ENCODE measurements around the gene ITGB1BP1.

DNA sequence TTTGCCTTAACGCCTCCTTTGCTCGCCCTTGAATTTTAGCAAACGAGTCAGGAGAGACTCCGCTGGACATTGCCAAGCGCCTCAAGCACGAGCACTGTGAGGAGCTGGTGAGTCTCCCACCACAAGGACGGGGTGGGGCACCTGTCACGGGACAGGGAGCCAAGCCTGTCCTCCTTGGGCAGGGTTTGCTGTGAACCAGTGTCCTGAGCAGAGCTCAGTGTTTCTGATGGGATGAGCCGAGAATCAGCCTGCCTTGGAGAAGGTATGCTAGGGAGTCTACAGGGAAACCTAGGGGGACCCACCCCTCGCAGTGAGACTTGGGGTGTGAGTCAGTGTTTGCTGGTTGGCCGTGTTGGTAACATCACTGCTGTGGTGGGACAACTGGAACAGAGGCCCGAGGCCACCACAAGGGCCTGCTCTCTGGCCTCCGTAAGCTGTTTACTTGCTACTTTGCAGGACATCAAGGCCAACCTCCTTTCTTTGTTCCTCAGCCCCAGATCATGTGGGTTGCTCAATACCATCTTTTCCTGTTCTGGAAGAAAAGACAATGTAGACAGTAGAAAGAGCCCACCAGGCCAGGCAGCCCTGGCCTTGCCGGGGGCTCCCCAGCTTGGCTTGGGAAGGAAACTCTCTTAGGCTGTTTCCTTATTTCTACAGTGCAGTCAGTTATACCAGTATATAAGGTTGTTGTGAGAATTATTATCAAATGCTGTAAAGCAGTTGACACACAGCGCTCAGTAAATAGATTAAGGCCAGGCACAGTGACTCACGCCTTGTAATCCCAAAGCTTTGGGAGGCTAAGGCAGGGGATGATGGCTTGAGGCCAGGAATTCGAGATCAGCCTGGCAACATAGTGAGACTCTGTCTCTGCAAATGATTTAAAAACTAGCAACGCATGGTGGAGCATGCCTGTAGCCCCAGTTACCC is 42.4 kb downstream of the ITGB1BP1 start:
- no peak for TF ChIP-seq YY1 (IDR thresholded peaks at IDR 0.05; ENCODE audit: low read depth)
- no peak for TF ChIP-seq ZBTB7A (IDR thresholded peaks at IDR 0.05; ENCODE audit: low read depth)
- TF ChIP-seq CEBPB (IDR thresholded peaks at IDR 0.05): no peak
- no peak for TF ChIP-seq EP300 (IDR thresholded peaks at IDR 0.05; ENCODE audit: borderline replicate concordance)
